Adrenal gland (tissue), 12 donors: ENCODE data around the gene LAT. TPM values are rescaled to one million over a fixed set of nuclear protein-coding genes. Genes with fewer than 3 reads are reported as not detected.

Source experiments
- DNase-seq, 7 donors: peaks; one replicate each; pipeline ENCODE4 v3.0.0-alpha.2; 2019 to 2020
- H3K27ac ChIP-seq, 5 donors: fragments of 200-600 bp; sonication (generic) in 4 of 5; 1 replicate in 3 of 5; 2 replicates in 2 of 5; pipeline versions ENCODE4 v1.5.1 to v1.8.0; 2016 to 2020; ENCODE audit warnings: mild to moderate bottlenecking in 1 of 5
- H3K27me3 ChIP-seq: fragments of 200-600 bp; 2 replicates; pipeline ENCODE4 v1.8.0; 2021
- H3K36me3 ChIP-seq, 2 donors: fragments of 200-600 bp; replicated peaks in 1 of 2; 1 replicate in 1 of 2; 2 replicates in 1 of 2; pipeline versions ENCODE4 v1.5.1 to v1.8.0; 2018 to 2022
- H3K4me1 ChIP-seq, 2 donors: fragments of 200-600 bp; replicated peaks in 1 of 2; 1 replicate in 1 of 2; 2 replicates in 1 of 2; pipeline versions ENCODE4 v1.5.1 to v1.8.0; 2018 to 2021
- H3K4me3 ChIP-seq, 4 donors: fragments of 200-600 bp; sonication (generic) in 3 of 4; one replicate each; pipeline ENCODE4 v1.5.1; 2016 to 2018
- H3K9me3 ChIP-seq, 3 donors: fragments of 200-600 bp; sonication (generic) in 1 of 3; replicated peaks in 1 of 3; 1 replicate in 2 of 3; 2 replicates in 1 of 3; pipeline versions ENCODE4 v1.5.1 to v1.8.0; 2016 to 2021
- CTCF ChIP-seq, 6 experiments: fragments of 450-650 bp in 4 of 6; fragments of 200-600 bp in 2 of 6; sonication (generic) in 1 of 6; IDR thresholded peaks; 1 replicate in 5 of 6; 2 replicates in 1 of 6; pipeline versions ENCODE4 v1.5.1 to v1.8.0; 2016 to 2021; ENCODE audit warnings: antibody characterized with exemption in 6 of 6, mild to moderate bottlenecking in 2 of 6, moderate library complexity in 1 of 6
- POLR2A ChIP-seq, 2 donors: fragments of 450-650 bp; IDR thresholded peaks; one replicate each; pipeline ENCODE4 v1.6.1; 2017; ENCODE audit warnings: antibody characterized with exemption in 2 of 2, mild to moderate bottlenecking in 2 of 2, moderate library complexity in 1 of 2
- WGBS, 4 donors: extraction: QIAGEN DNeasy Blood & Tissue Kit in 2 of 4; methylation state at CpG; one replicate each; pipeline versions ENCODE4 v1.1.5 to v1.1.7; 2013 to 2017; 5-methylcytosine and 5-hydroxymethylcytosine counted together
- intact Hi-C, 2 donors: fragments of 100-400 bp; cut with DNase I; formaldehyde crosslinking; loops; one replicate each; pipeline versions ENCODE4 v1.14.1 to v1.15.0; 2022 to 2023
- polyA plus RNA-seq, 3 donors: library from polyadenylated mRNA; stranded (reverse); fragments of 200-250 nt in 2 of 3; fragments of 350-450 nt in 1 of 3; fragmentation: Illumina TruSeq in 1 of 3; extraction: RNeasy Lipid Tissue Mini Kit (QIAGEN cat#74804) in 1 of 3; gene quantifications; one replicate each; pipeline ENCODE4 v1.2.3, GENCODE V29; 2013 to 2014
- total RNA-seq, 9 donors: library from RNA; depleted of rRNA in 4 of 9; stranded (reverse); fragments of >200 nt in 4 of 9; fragments of 120-200 nt in 1 of 9; fragmentation: NEBNext Ultra II Directional in 1 of 9; extraction: Animal tissue kit (Norgen Biotek cat#: 25700) in 1 of 9; gene quantifications; one replicate each; pipeline versions ENCODE4 v1.1.0 to v1.2.4, GENCODE V29; 2013 to 2023
- donor health status: healthy with polysubstance abuse.
- donor health status: Bipolar disorder and iron deficiency.
- donor health status: DM: yes; HTN: yes; CAD: no.
- donor health status: DM: no; HTN: no; CAD: no.
- donor health status: DM: no; HTN: no; CAD: no.
- donor health status: DM: yes; HTN: yes; CAD: no.

Gene LAT
- total and polyA plus RNA-seq, 12 donors, result 0.42 to 50.5 (median 1.8) TPM; not detected in 1

- H3K36me3 ChIP-seq, result peaks cover 0 to 3% of the 10 kb centered on the region in 2 donors
- no peaks in the 10 kb centered on the region for H3K4me1 ChIP-seq
- no peak for DNase-seq
- no peak overlapping the region for H3K27ac ChIP-seq
- peaks cover 0 to 6% (median 0%) of the 10 kb centered on the region in 3 donors for H3K9me3 ChIP-seq
- H3K4me3 ChIP-seq, result no peak overlapping the region
- TF ChIP-seq POLR2A (IDR thresholded peaks at IDR 0.05) (no peak), CTCF (IDR thresholded peaks at IDR 0.05) (no peak)
- no peaks in the 10 kb centered on the region for H3K27me3 ChIP-seq
- intact Hi-C loops, result no loop called here
- WGBS, 4 donors, result 55 to 67% (median 60%) methylated on average over 3 to 8 of the region's 8 CpGs
These were observed 6.8 kb downstream of the LAT start for GRCh38 chr16:28991687-28992086.

DNA sequence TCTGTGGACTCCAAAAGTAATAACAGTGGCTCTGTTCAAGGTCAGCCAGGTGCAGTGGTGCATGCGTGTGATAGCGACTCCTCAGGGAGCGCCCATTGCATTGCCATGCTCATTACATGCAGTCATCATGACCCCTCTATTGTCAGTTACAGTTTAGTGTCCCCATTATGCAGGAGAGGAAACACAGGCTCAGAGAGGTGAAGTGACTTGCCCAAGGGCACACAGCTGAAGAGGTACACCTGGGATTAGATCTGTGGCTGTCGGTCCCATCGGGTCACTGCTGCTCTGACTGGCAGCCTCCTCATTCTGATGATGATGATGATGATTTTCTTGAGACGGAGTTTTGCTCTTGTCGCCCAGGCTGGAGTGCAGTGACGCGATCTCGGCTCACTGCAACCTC lies 7.6 kb downstream of the LAT start:
- no peak for DNase-seq
- H3K36me3 ChIP-seq, result no peaks in the 10 kb centered on the region
- TF ChIP-seq POLR2A (IDR thresholded peaks at IDR 0.05) (no peak), CTCF (IDR thresholded peaks at IDR 0.05) (no peak)
- intact Hi-C loops, result no loop called here
- no peaks in the 10 kb centered on the region for H3K4me1 ChIP-seq
- H3K27ac ChIP-seq, result no peak overlapping the region
- no peaks in the 10 kb centered on the region for H3K9me3 ChIP-seq
- WGBS, 4 donors, result 88 to 94% (median 91%) methylated on average over 8 to 10 of the region's 10 CpGs
- no peak overlapping the region for H3K4me3 ChIP-seq
- H3K27me3 ChIP-seq, result no peaks in the 10 kb centered on the region

DNA sequence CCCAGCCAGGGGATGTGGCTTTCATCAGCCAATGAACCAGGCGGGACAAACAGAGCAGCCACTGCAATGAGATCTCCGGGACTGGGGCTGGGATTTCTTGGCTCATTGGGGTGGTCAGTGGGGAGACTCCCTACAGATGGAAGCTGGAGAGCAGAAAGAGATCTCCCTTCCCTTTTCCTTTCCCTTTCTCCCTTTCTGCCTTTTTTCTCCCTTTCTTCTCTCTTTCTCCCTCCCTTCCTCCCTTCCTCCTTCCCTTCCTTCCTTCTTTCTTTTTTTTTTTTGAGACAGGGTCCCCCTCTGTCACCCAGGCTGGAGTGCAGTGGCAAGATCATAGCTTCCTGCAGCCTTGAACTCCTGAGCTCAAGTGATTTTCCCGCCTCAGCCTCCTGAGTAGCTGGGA lies 14.0 kb downstream of the LAT start:
- Histone ChIP-seq H3K27me3 (no peaks in the 10 kb centered on the region), H3K27ac (no peak overlapping the region), H3K4me3 (no peak overlapping the region), H3K36me3 (no peaks in the 10 kb centered on the region), H3K9me3 (no peaks in the 10 kb centered on the region), H3K4me1 (no peaks in the 10 kb centered on the region)
- TF ChIP-seq POLR2A (IDR thresholded peaks at IDR 0.05) (no peak), CTCF (IDR thresholded peaks at IDR 0.05) (no peak)
- DNase-seq, result no peak
- intact Hi-C loops, result no loop called here
- WGBS, 4 donors, result 61 to 79% (median 74%) methylated on average over 3 of the region's 3 CpGs

DNA sequence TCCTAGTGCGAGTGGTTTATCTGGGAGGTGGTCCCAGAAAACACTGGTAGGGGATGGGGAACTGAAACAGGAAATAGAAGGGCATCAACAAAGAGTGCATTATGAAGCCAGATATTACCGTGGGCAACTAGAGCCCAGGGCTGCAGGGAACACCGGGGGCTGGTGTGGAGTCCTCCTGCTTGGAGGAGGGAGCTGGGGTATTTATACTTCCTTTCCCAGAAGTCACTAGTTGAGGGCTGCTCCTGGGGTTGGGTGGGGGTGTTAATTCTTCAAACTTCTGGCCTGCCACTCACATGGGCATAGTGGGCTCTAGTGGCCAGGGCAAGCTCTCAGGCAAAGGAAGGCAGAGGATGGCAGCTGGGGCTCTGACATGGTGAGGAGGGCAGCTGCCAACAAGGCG lies 14.7 kb downstream of the LAT start:
- TF ChIP-seq POLR2A (IDR thresholded peaks at IDR 0.05) (no peak), CTCF (IDR thresholded peaks at IDR 0.05) (no peak)
- no peak for DNase-seq
- WGBS, 4 donors, result 62 to 68% (median 64%) methylated on average over 4 of the region's 4 CpGs
- no peak overlapping the region for H3K4me3 ChIP-seq
- no peaks in the 10 kb centered on the region for H3K36me3 ChIP-seq
- no peaks in the 10 kb centered on the region for H3K4me1 ChIP-seq
- no peaks in the 10 kb centered on the region for H3K27me3 ChIP-seq
- H3K9me3 ChIP-seq, result no peaks in the 10 kb centered on the region
- intact Hi-C loops, result no loop called here
- H3K27ac ChIP-seq, result no peak overlapping the region
